Gastroesophageal sphincter (tissue), 4 donors: ENCODE results near the gene ZNF512B. TPM values are rescaled to one million over a fixed set of nuclear protein-coding genes. Genes with fewer than 3 reads are reported as not detected.
"Not testable (repeated sequence)": the region's sequence is repeated elsewhere in the genome, so short reads cannot be mapped to it uniquely, and the experiment has no call there.

Source experiments
- ATAC-seq: fragments of 150-250 bp; one replicate; pipeline ENCODE4 v1.9.1; 2016; ENCODE audit warnings: mild to moderate bottlenecking, moderate library complexity
- H3K27ac ChIP-seq, 4 donors: fragments of 200-600 bp; sonication (generic) in 3 of 4; 1 replicate in 3 of 4; 2 replicates in 1 of 4; pipeline ENCODE4 v1.5.1; 2016 to 2019
- H3K27me3 ChIP-seq: fragments of 200-600 bp; sonication (generic); one replicate; pipeline ENCODE4 v1.5.1; 2019
- H3K36me3 ChIP-seq, 2 donors: fragments of 200-600 bp; sonication (generic); one replicate each; pipeline ENCODE4 v1.5.1; 2019; ENCODE audit warnings: control low read depth in 1 of 2
- H3K4me1 ChIP-seq, 3 donors: fragments of 200-600 bp; sonication (generic); 1 replicate in 2 of 3; 2 replicates in 1 of 3; pipeline ENCODE4 v1.5.1; 2016 to 2019; ENCODE audit warnings: control low read depth in 2 of 3
- H3K4me3 ChIP-seq, 2 donors: fragments of 200-600 bp; sonication (generic); one replicate each; pipeline ENCODE4 v1.5.1; 2019; ENCODE audit warnings: mild to moderate bottlenecking in 1 of 2, moderate library complexity in 1 of 2
- H3K9me3 ChIP-seq, 3 donors: fragments of 200-600 bp; sonication (generic); one replicate each; pipeline ENCODE4 v1.5.1; 2017 to 2019; ENCODE audit warnings: control low read depth in 2 of 3
- CTCF ChIP-seq, 4 experiments: fragments of 200-600 bp in 2 of 4; fragments of 450-650 bp in 2 of 4; sonication (generic) in 1 of 4; IDR thresholded peaks; one replicate each; pipeline ENCODE4 v1.5.1; 2017 to 2019; ENCODE audit warnings: antibody characterized with exemption in 4 of 4, mild to moderate bottlenecking in 2 of 4, moderate library complexity in 2 of 4
- EP300 ChIP-seq: sonication (generic); formaldehyde crosslinking; IDR thresholded peaks from one replicate; pipeline ENCODE4 v1.6.1; 2017; ENCODE audit warnings: antibody characterized with exemption, mild to moderate bottlenecking
- POLR2A ChIP-seq, 2 donors: fragments of 450-650 bp; IDR thresholded peaks; one replicate each; pipeline ENCODE4 v1.6.1; 2017; ENCODE audit warnings: antibody characterized with exemption in 2 of 2, mild to moderate bottlenecking in 2 of 2, moderate library complexity in 1 of 2
- POLR2AphosphoS5 ChIP-seq: sonication (generic); formaldehyde crosslinking; IDR thresholded peaks from one replicate; pipeline ENCODE4 v1.6.1; 2017; ENCODE audit warnings: antibody characterized with exemption
- WGBS, 2 donors: methylation state at CpG; one replicate each; pipeline ENCODE4 v1.1.5; 2018; ENCODE audit warnings: low coverage in 1 of 2; 5-methylcytosine and 5-hydroxymethylcytosine counted together
- total RNA-seq, 4 donors: library from RNA; depleted of rRNA; stranded (reverse); fragments of >200 nt; gene quantifications; one replicate each; pipeline ENCODE4 v1.1.0, GENCODE V29; 2016

Gene ZNF512B
- total RNA-seq, 4 donors from 2014 or later: 9.0 to 13.8 (median 10.0) TPM

- WGBS, 2 donors: 76 to 77% methylated on average over 4 to 5 of the region's 37 CpGs
- Histone ChIP-seq H3K27me3 (no peaks in the 10 kb centered on the region), H3K4me3 (no peak overlapping the region), H3K27ac (no peak overlapping the region), H3K36me3 (peaks cover 0 to 92% of the 10 kb centered on the region in 2 donors), H3K4me1 (no peaks in the 10 kb centered on the region), H3K9me3 (no peaks in the 10 kb centered on the region)
- no peak for ATAC-seq
- no peak for TF ChIP-seq POLR2A (IDR thresholded peaks at IDR 0.05)
- TF ChIP-seq POLR2AphosphoS5: no peak
- TF ChIP-seq CTCF (IDR thresholded peaks at IDR 0.05): no peak
- no peak for TF ChIP-seq EP300
These were observed 38.7 kb downstream of the ZNF512B start for GRCh38 chr20:63930971-63931553.

- 100% methylated on average over 1 of the region's 31 CpGs for WGBS, 2 donors
- not testable (repeated sequence) for H3K27ac ChIP-seq, ATAC-seq
These were observed 40.3 kb downstream of the ZNF512B start for GRCh38 chr20:63929473-63929883.

GRCh38 chr20:63929071-63929470, 40.7 kb downstream of the ZNF512B start:
- no peaks in the 10 kb centered on the region for H3K4me1 ChIP-seq
- H3K4me3 ChIP-seq: no peak overlapping the region
- H3K9me3 ChIP-seq: no peaks in the 10 kb centered on the region
- peaks cover 0 to 72% of the 10 kb centered on the region in 2 donors for H3K36me3 ChIP-seq
- WGBS, 2 donors: 94 to 97% methylated on average over 7 to 15 of the region's 26 CpGs
- no peak overlapping the region for H3K27ac ChIP-seq
- ATAC-seq: no peak
- H3K27me3 ChIP-seq: no peaks in the 10 kb centered on the region
- TF ChIP-seq EP300 (no peak), POLR2A (IDR thresholded peaks at IDR 0.05) (no peak), CTCF (IDR thresholded peaks at IDR 0.05) (no peak), POLR2AphosphoS5 (no peak)

More at GRCh38 chr20:63929473-63929883, 40.3 kb downstream of the ZNF512B start:
- H3K4me3 ChIP-seq, H3K27me3 ChIP-seq, H3K9me3 ChIP-seq, H3K4me1 ChIP-seq: not testable (repeated sequence)
- H3K36me3 ChIP-seq: peaks cover 0 to 76% of the 10 kb centered on the region in 2 donors

- Histone ChIP-seq H3K27ac (no peak overlapping the region), H3K4me1 (no peaks in the 10 kb centered on the region), H3K4me3 (no peak overlapping the region), H3K9me3 (no peaks in the 10 kb centered on the region), H3K27me3 (no peaks in the 10 kb centered on the region), H3K36me3 (peaks cover 0 to 55% of the 10 kb centered on the region in 2 donors)
- TF ChIP-seq POLR2A (IDR thresholded peaks at IDR 0.05) (no peak), CTCF (IDR thresholded peaks at IDR 0.05) (no peak), EP300 (no peak), POLR2AphosphoS5 (no peak)
- 80 to 95% methylated on average over 3 to 7 of the region's 8 CpGs for WGBS, 2 donors
- ATAC-seq: no peak
These were observed 43.4 kb downstream of the ZNF512B start for GRCh38 chr20:63926298-63926697.

GRCh38 chr20:63924241-63924640, 45.5 kb downstream of the ZNF512B start:
- H3K9me3 ChIP-seq: no peaks in the 10 kb centered on the region
- no peak for TF ChIP-seq EP300
- TF ChIP-seq CTCF (IDR thresholded peaks at IDR 0.05): no peak
- no peak for TF ChIP-seq POLR2A (IDR thresholded peaks at IDR 0.05)
- TF ChIP-seq POLR2AphosphoS5: no peak
- no peak for ATAC-seq
- 73 to 75% methylated on average over 8 of the region's 9 CpGs for WGBS, 2 donors
- no peaks in the 10 kb centered on the region for H3K27me3 ChIP-seq
- H3K36me3 ChIP-seq: peaks cover 0 to 44% of the 10 kb centered on the region in 2 donors
- no peak overlapping the region for H3K4me3 ChIP-seq
- H3K27ac ChIP-seq: no peak overlapping the region
- no peaks in the 10 kb centered on the region for H3K4me1 ChIP-seq
